HepG2 (cell line): ENCODE measurements around the gene KPNB1. TPM values are rescaled to one million over a fixed set of nuclear protein-coding genes. Genes with fewer than 3 reads are reported as not detected.

Experiments used
- CENPT ChIP-seq: sonication (generic); formaldehyde crosslinking; IDR thresholded peaks from 2 replicates; pipeline ENCODE4 v1.8.0; 2022; ENCODE audit warnings: low read depth, mild to moderate bottlenecking, moderate library complexity, missing genetic modification reagents
- HNF4A ChIP-seq: sonication (generic); formaldehyde crosslinking; IDR thresholded peaks from 2 replicates; pipeline ENCODE4 v1.4.0; 2020; ENCODE audit warnings: missing genetic modification reagents
- PAX8 ChIP-seq: sonication (generic); formaldehyde crosslinking; IDR thresholded peaks from 2 replicates; pipeline ENCODE4 v1.8.0; 2022; ENCODE audit warnings: mild to moderate bottlenecking, missing genetic modification reagents, borderline replicate concordance
- RELA ChIP-seq: sonication (generic); formaldehyde crosslinking; IDR thresholded peaks from 2 replicates; pipeline ENCODE4 v1.4.0; 2020; ENCODE audit warnings: missing genetic modification reagents
- RFX1 ChIP-seq: fragments of 450-650 bp; IDR thresholded peaks from 2 replicates; pipeline ENCODE4 v1.6.1; 2017
- UBTF ChIP-seq: sonication (generic); formaldehyde crosslinking; IDR thresholded peaks from 2 replicates; pipeline ENCODE4 v1.4.0; 2020; ENCODE audit warnings: mild to moderate bottlenecking, missing genetic modification reagents
- ZNF276 ChIP-seq: sonication (generic); formaldehyde crosslinking; IDR thresholded peaks from 2 replicates; pipeline ENCODE4 v1.4.0; 2020; ENCODE audit warnings: mild to moderate bottlenecking, low read depth, missing genetic modification reagents
- ZNF562 ChIP-seq: sonication (generic); formaldehyde crosslinking; IDR thresholded peaks from 2 replicates; pipeline ENCODE4 v1.8.0; 2022; ENCODE audit warnings: missing genetic modification reagents, borderline replicate concordance
- ZNF597 ChIP-seq: sonication (generic); formaldehyde crosslinking; IDR thresholded peaks from 2 replicates; pipeline ENCODE4 v1.5.0; 2020; ENCODE audit warnings: missing genetic modification reagents
- ZNF782 ChIP-seq: sonication (generic); formaldehyde crosslinking; IDR thresholded peaks from 2 replicates; pipeline ENCODE4 v1.4.0; 2020; ENCODE audit warnings: missing genetic modification reagents, mild to moderate bottlenecking, borderline replicate concordance
- polyA plus RNA-seq, 8 experiments: library from polyadenylated mRNA; depleted of rRNA in 3 of 8; stranded (reverse) in 7 of 8; unstranded in 1 of 8; fragments of >200 nt; fragmentation: Illumina TruSeq in 4 of 8; extraction: Trizol in 4 of 8; gene quantifications; 2 replicates each; pipeline versions ENCODE4 v1.2.1 to v1.2.3, GENCODE V29; 2011 to 2016; ENCODE audit warnings: low read depth in 4 of 8, missing spikeins in 1 of 8, mixed read lengths in 1 of 8; ENCODE audit not compliant: insufficient read depth in 1 of 8
- total RNA-seq, 5 experiments: library from RNA; depleted of rRNA; stranded (reverse); fragments of >200 nt; fragmentation: Illumina TruSeq; extraction: Trizol; gene quantifications; 2 replicates each; pipeline ENCODE4 v1.2.3, GENCODE V29; 2016; ENCODE audit warnings: low read depth in 1 of 5
- TF ChIP-seq, protein P1 (sequence below): sonication (generic); formaldehyde crosslinking; IDR thresholded peaks from 2 replicates; pipeline ENCODE4 v1.5.0; 2020; ENCODE audit warnings: missing genetic modification reagents
- TF ChIP-seq, protein P2 (sequence below): sonication (generic); formaldehyde crosslinking; IDR thresholded peaks from one replicate; pipeline ENCODE4 v1.5.1; 2020; ENCODE audit warnings: mild to moderate bottlenecking, missing genetic modification reagents; ENCODE audit errors: not compliant biosample characterization

KPNB1 gene
- total and polyA plus RNA-seq, 2 of the 13 experiments (the other 11 are each of a cell fraction or from before 2014, with no cell fraction given): 164 to 424 TPM

DNA sequence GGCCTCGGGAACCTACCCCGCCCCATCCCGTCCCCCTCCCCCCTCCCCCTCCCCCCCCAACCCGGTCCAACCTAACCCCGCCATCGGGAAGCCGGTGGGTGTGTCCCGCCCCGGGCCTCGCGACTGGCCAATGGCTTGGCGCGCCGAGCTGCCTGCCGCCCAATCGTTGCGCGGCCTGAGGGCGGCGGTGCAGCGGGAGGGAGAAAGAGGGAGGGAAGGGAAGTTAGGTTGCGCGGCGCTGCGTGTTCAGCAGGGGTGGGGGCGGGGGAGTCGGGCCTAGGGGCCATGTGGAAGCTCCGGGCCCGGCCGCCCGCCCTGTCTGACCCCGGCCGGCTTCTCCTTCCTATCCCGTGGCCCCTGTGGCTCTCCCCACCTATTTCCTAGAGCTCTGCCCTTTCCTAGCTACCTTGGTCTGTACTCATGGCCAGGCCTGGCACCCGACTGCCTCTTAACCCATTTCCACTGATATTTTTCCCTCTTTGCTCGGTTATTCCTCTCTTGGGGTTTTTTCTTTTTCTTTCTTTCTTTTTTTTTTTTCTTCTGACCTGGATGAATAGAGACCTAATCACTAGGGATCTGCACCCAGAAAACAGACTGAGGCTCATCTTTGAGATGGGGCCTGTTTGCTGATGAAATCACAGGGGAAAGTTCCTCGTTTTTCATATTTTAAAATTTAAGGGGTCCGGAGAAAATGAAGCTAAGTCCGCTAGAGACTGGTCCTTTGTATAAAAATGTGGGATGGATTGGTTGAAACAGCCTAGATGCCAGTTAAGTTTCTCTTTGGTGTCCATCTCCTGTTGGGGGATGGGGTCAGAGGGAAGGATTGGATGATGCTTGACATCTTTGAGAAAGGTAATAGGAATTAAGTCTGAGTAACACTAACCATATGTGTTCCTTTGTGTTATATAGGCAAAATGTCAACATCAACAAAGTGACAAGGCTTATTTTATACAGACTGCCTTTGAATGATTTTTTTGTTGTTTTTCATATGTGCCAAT, 1.1 kb downstream of the KPNB1 start (continued):
- TF ChIP-seq, protein P1, sequence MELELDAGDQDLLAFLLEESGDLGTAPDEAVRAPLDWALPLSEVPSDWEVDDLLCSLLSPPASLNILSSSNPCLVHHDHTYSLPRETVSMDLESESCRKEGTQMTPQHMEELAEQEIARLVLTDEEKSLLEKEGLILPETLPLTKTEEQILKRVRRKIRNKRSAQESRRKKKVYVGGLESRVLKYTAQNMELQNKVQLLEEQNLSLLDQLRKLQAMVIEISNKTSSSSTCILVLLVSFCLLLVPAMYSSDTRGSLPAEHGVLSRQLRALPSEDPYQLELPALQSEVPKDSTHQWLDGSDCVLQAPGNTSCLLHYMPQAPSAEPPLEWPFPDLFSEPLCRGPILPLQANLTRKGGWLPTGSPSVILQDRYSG (CRISPR knock-in tag): peak; percentile 68; the same call in 1 of the 2 replicates
- no peak for TF ChIP-seq RELA (CRISPR knock-in tag)
- TF ChIP-seq CENPT (CRISPR knock-in tag): no peak
- TF ChIP-seq UBTF (CRISPR knock-in tag): peak; percentile 56
- no peak; the same call in 1 of the 2 replicates for TF ChIP-seq PAX8 (CRISPR knock-in tag)
- no peak for TF ChIP-seq ZNF562
- TF ChIP-seq RFX1: no peak
- 0 out of 2 replicates have a peak, but pooled peaks have one; percentile 14 for TF ChIP-seq HNF4A (CRISPR knock-in tag)
- TF ChIP-seq ZNF782 (CRISPR knock-in tag): no peak
- TF ChIP-seq, protein P2, sequence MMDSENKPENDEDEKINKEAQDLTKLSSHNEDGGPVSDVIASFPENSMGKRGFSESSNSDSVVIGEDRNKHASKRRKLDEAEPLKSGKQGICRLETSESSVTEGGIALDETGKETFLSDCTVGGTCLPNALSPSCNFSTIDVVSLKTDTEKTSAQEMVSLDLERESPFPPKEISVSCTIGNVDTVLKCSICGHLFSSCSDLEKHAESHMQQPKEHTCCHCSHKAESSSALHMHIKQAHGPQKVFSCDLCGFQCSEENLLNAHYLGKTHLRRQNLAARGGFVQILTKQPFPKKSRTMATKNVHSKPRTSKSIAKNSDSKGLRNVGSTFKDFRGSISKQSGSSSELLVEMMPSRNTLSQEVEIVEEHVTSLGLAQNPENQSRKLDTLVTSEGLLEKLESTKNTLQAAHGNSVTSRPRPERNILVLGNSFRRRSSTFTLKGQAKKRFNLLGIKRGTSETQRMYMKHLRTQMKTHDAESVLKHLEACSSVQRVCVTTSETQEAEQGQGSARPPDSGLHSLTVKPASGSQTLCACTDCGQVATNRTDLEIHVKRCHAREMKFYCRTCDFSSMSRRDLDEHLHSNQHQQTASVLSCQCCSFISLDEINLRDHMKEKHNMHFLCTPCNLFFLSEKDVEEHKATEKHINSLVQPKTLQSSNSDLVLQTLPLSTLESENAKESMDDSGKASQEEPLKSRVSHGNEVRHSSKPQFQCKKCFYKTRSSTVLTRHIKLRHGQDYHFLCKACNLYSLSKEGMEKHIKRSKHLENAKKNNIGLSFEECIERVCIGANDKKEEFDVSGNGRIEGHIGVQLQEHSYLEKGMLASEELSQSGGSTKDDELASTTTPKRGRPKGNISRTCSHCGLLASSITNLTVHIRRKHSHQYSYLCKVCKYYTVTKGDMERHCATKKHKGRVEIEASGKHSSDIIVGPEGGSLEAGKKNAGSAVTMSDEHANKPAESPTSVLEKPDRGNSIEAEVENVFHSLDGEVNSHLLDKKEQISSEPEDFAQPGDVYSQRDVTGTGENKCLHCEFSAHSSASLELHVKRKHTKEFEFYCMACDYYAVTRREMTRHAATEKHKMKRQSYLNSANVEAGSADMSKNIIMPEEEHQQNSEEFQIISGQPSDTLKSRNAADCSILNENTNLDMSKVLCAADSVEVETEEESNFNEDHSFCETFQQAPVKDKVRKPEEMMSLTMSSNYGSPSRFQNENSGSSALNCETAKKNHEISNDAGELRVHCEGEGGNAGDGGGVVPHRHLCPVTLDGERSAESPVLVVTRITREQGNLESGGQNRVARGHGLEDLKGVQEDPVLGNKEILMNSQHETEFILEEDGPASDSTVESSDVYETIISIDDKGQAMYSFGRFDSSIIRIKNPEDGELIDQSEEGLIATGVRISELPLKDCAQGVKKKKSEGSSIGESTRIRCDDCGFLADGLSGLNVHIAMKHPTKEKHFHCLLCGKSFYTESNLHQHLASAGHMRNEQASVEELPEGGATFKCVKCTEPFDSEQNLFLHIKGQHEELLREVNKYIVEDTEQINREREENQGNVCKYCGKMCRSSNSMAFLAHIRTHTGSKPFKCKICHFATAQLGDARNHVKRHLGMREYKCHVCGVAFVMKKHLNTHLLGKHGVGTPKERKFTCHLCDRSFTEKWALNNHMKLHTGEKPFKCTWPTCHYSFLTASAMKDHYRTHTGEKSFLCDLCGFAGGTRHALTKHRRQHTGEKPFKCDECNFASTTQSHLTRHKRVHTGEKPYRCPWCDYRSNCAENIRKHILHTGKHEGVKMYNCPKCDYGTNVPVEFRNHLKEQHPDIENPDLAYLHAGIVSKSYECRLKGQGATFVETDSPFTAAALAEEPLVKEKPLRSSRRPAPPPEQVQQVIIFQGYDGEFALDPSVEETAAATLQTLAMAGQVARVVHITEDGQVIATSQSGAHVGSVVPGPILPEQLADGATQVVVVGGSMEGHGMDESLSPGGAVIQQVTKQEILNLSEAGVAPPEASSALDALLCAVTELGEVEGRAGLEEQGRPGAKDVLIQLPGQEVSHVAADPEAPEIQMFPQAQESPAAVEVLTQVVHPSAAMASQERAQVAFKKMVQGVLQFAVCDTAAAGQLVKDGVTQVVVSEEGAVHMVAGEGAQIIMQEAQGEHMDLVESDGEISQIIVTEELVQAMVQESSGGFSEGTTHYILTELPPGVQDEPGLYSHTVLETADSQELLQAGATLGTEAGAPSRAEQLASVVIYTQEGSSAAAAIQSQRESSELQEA (CRISPR knock-in tag): peak; percentile 65
- TF ChIP-seq ZNF597: no peak
- TF ChIP-seq ZNF276 (CRISPR knock-in tag): no peak
